HG03108 (cell line): ENCODE data around the gene ERC2.

ENCODE experiments used
- ATAC-seq: cut with Tn5 transposase; IDR thresholded peaks from one replicate; pipeline ENCODE4 v1.9.1; 2021; ENCODE audit warnings: moderate library complexity; ENCODE audit not compliant: unreplicated experiment

Gene ERC2

GRCh38 chr3:56260262-56260661 is 208.0 kb downstream of the ERC2 start:
- no peak for ATAC-seq

- ATAC-seq, result no peak
Measured at GRCh38 chr3:56257826-56258225, 210.4 kb downstream of the ERC2 start.

- no peak for ATAC-seq
Measured at GRCh38 chr3:56254835-56255234, 213.4 kb downstream of the ERC2 start.

GRCh38 chr3:56253941-56254665 is 214.2 kb downstream of the ERC2 start:
- ATAC-seq, result no peak

GRCh38 chr3:56251343-56251945 is 216.8 kb downstream of the ERC2 start:
- no peak for ATAC-seq

- no peak for ATAC-seq
Measured at GRCh38 chr3:56248021-56248420, 220.2 kb downstream of the ERC2 start.

- ATAC-seq, result no peak
Measured at GRCh38 chr3:56238299-56238698, 230.0 kb downstream of the ERC2 start.

GRCh38 chr3:56233742-56234141 is 234.5 kb downstream of the ERC2 start:
- ATAC-seq, result no peak

GRCh38 chr3:56229311-56229710 is 239.0 kb downstream of the ERC2 start:
- ATAC-seq, result no peak

GRCh38 chr3:56222866-56223265 is 245.4 kb downstream of the ERC2 start:
- no peak for ATAC-seq

GRCh38 chr3:56219894-56220805 is 248.1 kb downstream of the ERC2 start:
- ATAC-seq, result no peak

GRCh38 chr3:56209982-56210751 is 258.1 kb downstream of the ERC2 start:
- ATAC-seq, result no peak

GRCh38 chr3:56207922-56208321 is 260.3 kb downstream of the ERC2 start:
- no peak for ATAC-seq

- ATAC-seq, result no peak
Measured at GRCh38 chr3:56205406-56205805, 262.9 kb downstream of the ERC2 start.

- ATAC-seq, result no peak
Measured at GRCh38 chr3:56202997-56203396, 265.3 kb downstream of the ERC2 start.

- no peak for ATAC-seq
Measured at GRCh38 chr3:56201407-56201806, 266.9 kb downstream of the ERC2 start.

- ATAC-seq, result no peak
Measured at GRCh38 chr3:56200251-56200650, 268.0 kb downstream of the ERC2 start.

GRCh38 chr3:56197991-56198390 is 270.3 kb downstream of the ERC2 start:
- ATAC-seq, result no peak

GRCh38 chr3:56197259-56197965 is 270.9 kb downstream of the ERC2 start:
- ATAC-seq, result no peak

- no peak for ATAC-seq
Measured at GRCh38 chr3:56196700-56197099, 271.6 kb downstream of the ERC2 start.
